LHCN-M2 (cell line): ENCODE measurements around the gene NUP210L. TPM values are rescaled to one million over a fixed set of nuclear protein-coding genes. Genes with fewer than 3 reads are reported as not detected.
"Not testable (repeated sequence)": the region's sequence is repeated elsewhere in the genome, so short reads cannot be mapped to it uniquely, and the experiment has no call there.

Source experiments
- DNase-seq: peaks from one replicate; pipeline ENCODE4 v3.0.0-alpha.2; 2012; ENCODE audit warnings: low read depth
- total RNA-seq: library from RNA; depleted of rRNA; stranded (reverse); fragments of >200 nt; gene quantifications from 2 replicates; pipeline ENCODE4 v1.2.3, GENCODE V29; 2014

NUP210L gene
- total RNA-seq, 1 experiment from 2014 or later = not detected

DNA sequence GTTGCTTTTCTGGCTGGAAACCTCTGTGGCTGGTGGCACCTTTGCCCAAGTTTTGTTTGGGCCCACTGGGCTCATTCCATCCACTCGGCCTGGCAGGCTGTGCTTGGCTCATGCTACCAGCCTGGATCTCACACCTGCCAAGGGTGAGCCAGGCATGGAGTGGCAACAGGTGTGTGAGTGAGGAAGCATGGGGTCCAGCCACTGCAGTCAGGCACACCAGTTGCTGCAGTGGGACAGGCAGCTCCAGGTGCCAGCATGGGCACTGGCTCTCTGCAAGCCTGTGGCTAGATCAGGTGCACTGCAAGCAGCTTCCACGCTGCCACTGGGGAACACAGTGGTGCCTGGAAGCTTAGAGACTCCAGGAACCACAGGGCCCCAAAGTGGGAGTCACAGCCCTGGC, 57.0 kb downstream of the NUP210L start:
- no peak for DNase-seq

DNA sequence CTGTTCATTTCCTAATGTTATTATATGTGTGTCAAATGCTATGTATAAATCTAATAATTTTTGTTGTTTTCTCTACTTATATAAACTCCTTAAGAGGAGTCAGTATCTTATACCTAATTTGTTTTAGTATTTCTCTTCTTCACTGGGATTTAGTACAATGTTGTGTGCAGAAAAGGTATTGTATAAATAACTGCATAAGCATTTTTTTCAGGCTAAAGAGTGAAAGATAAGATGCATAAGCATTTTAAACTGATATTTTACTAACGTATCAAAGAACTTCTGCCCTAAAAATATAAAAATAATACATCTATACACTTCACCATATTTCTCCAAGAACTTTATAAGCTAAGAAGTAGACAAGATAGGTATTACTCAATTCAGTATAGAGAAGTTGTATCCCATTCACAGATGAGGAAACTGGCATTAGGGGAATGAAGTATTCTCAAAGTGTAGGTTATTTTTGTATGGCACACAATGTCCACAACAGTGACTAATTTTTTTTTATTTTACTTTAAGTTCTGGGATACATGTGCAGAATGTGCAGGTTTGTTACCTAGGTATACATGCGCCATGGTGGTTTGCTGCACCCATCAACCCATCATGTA, 59.3 kb downstream of the NUP210L start:
- no peak for DNase-seq

DNA sequence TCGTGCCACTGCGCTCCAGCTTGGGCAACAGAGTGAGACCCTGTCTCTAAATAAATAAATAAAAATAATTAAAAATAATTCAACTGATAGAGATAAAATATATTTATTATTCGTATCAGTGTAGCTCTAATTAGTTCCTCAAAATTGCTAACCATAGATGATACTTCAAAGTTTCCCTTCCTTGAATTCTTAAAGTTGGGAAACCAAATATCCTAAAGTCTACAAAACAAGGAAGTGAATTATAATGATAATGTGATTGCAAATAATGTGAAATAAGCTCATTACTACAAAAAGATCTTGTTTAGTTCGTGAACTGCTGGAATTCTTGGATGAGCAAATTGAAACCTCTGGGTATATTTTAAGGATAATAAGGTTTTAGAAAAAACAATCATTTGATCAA, 60.5 kb downstream of the NUP210L start:
- DNase-seq = no peak

DNA sequence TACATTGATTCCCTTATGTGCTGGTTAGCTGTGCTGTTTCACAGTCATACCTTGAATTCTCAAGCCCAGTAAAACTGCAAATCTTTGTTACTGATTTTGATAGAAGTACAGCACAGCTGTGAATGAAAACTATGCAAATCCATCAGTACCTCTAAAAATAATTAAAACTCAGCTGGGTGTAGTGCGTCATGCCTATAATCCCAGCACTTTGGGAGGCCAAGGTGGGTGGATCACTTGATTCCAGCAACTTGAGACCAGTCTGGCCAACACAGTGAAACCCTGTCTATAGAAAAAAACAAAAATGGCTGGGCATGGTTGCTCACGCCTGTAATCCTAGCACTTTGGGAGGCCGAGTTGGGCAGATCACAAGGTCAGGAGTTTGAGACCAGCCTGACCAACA, 61.2 kb downstream of the NUP210L start:
- no peak for DNase-seq

DNA sequence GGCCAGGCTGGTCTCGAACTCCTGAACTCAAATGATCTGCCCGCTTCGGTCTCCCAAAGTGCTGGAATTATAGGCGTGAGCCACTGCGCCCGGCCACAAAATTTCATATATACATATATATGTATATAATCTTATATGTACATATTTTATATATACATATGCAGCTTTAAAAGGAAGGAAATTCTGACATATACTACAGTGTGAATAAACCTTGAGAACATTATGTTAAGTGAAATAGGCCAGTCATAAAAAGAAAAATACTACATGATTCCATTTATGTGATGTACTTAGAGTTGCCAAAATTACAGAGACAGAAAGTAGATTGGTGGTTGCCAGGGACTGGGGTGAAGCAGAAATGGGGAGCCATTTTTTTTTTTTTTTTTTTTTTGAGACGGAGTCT, 63.2 kb downstream of the NUP210L start:
- no peak for DNase-seq

DNA sequence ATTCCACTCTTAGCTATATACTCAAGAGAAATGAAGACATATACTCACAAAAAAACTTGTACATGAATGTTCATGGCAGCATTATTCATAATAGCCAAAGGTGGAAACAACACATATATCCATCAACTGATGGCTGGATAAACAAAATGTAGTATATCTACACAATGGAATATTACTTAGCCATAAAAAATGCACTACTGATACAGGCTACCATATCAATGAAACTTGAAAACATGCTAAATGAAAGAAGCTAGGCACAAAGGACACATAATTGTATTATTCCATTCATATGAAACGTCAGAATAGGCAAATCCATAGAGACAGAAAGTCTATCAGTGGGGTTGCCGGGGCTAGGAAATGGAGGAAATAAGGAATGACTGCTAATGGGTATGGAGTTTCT, 67.3 kb downstream of the NUP210L start:
- no peak for DNase-seq

DNA sequence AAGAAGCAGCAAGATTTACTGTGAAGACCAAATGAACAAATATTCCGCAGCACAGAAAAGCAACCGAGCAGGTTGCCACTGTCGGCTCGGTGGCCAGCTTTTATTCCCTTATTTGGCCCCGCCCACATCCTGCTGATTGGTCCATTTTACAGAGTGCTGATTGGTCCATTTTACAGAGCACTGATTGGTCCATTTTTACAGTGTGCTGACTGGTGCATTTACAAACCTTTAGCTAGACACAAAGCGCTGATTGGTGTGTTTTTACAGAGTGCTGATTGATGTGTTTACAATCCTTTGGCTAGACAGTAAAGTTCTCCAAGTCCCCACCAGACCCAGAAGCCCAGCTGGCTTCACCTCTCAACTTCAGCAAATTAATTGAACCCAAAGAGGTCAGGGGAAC, 71.8 kb downstream of the NUP210L start:
- DNase-seq = not testable (repeated sequence)

DNA sequence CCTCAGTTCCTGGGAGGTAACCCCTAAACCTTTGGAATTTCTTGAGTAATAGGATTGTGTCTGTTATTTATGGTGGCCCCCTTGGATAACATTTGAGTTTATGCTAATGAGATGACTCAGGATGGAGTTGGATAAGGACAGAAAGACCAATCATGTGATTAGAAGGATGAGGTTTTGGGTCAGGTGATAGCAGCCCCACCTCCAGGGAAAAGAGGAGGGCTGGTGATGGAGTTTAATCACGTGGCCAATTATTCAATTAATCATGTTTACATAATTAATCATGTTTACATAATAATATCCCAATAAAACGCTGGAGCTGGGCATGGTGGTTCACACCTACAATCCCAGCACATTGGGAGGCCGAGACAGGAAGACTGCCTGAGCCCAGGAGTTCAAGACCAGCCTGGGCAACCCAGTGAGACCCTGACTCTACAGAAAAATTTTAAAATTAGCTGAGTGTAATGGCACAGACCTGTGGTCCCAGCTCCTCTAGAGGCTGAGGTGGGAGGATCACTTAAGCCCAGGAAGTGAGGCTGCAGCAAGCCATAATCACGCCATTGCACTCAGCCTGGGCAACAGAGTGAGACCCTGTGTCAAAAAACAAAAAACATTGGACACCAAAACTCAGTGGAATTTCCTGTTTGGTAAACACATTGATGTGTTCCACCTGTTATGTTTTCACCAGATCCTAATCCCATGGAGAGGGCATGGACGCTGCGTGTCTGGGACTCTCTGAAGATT, 73.3 kb downstream of the NUP210L start:
- no peak for DNase-seq

DNA sequence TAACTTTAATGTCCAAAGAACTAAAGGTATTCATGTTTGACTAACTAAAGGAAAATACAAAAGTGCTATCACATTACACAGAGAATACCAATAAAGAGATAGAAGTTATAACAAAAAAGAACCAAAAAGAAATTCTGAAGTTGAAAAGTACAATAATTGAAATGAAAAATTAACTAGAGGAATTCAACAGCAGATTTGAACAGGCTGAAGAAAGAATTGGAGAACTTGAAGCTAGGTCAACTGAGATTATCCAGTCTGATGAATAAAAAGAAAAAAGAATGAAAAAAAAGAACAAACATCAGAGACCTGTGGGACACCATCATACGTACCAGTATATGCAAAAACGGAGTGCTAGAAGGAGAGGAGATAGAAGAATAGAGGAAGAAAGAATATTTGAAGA, 78.5 kb downstream of the NUP210L start:
- no peak for DNase-seq

DNA sequence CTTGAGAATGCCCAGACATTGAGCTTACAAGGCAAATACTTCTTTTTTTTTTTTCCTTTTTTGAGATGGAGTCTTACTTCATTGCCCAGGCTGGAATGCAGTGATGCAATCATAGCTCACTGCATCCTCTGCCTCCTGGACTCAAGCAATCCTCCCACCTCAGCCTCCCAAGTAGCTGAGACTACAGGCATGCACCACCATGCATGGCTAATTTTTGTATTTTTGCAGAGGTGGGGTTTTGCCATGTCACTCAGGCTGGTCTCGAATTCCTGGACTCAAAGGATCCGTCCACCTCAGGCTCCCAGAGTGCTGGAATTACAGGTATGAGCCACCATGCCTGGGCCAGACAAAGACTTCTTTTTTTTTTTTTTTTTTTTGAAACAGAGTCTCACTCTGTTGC, 79.1 kb downstream of the NUP210L start:
- no peak for DNase-seq

DNA sequence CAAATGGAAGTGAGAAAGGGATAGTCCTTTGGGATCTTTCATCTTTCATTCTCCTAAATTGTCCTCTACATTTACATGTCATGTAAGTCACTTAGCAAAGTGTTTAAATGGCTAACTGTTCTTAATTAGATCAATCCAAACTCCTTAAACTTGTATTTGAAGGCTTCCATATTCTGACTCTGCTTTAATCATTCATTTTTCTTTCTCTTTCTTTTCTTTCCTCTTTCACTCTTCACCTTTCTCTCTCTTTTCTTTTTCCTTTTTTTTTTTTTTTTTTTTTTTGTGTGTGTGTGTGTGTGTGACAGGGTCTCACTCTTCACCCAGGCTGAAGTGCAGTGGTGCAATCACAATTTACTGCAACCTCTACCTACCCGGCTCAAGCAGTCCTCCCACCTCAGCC, 92.6 kb downstream of the NUP210L start:
- no peak for DNase-seq

DNA sequence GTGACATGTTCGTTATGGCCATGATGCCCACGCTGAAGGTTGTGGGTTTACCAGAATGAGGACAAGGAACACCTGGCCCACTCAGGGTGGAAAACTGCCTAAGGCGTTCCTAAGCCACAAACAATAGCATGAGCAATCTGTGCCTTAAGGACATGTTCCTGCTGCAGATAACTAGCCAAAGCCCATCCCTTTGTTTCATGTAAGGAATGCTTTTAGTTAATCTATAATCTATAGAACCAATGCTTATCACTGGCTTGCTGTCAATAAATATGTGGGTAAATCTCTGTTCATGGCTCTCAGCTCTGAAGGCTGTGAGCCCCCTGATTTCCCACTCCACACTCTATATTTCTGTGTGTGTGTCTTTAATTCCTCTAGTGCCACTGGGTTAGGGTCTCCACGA, 107.4 kb downstream of the NUP210L start:
- DNase-seq = not testable (repeated sequence)

DNA sequence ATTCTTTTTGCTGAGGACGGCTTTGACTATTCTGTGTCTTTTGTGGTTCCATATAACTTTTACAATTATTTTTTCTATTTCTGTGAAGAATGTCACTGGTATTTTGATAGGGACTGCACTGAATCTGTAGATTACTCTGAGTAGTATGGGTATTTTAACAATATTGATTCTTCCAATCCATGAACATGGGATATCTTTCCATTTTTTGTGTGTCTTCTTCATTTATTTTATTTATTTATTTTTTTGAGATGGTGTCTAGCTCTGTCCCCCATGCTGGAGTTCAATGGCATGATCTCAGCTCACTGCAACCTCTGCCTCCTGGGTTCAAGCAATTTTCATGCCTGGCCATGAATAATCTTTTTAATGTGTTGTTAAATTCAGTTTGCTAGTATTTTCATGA, 121.2 kb downstream of the NUP210L start:
- not testable (repeated sequence) for DNase-seq

DNA sequence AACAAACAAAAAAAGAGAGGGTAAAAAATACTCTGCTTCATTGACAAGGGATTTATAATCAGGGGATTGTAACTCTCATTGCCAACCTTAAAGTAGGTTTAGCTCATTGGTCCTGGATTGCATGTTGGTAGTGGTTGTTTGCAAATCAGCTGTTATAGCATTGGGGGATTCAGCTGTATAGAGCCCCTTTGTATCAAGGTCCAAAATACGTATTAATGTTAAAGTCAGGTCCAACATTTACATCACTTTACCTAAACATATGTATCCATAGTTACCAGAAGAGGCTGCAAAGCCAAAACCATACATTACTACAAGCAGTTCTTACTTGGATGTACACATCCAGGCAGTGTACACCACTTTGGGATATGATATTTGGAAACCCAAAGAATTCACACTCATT, 134.9 kb downstream of the NUP210L start:
- DNase-seq = no peak

DNA sequence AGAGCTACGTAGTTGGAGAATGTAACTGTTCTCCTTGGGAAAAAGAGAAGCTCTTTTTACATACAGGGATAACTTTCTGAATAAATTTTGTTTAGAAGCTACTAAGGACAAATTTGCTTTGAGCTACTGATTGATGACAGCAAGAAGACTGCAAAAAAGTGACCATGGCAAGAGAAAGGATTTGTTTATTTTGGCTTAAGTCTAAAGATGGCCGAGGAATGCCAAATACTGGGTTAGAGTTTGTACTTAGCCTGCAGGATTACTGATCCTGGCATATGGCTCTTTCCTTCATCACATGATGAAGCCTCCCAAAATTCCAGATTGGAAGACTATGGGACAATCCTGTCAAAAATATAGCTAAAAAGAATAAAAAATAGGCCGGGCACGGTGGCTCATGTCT, 135.6 kb downstream of the NUP210L start:
- DNase-seq = no peak

DNA sequence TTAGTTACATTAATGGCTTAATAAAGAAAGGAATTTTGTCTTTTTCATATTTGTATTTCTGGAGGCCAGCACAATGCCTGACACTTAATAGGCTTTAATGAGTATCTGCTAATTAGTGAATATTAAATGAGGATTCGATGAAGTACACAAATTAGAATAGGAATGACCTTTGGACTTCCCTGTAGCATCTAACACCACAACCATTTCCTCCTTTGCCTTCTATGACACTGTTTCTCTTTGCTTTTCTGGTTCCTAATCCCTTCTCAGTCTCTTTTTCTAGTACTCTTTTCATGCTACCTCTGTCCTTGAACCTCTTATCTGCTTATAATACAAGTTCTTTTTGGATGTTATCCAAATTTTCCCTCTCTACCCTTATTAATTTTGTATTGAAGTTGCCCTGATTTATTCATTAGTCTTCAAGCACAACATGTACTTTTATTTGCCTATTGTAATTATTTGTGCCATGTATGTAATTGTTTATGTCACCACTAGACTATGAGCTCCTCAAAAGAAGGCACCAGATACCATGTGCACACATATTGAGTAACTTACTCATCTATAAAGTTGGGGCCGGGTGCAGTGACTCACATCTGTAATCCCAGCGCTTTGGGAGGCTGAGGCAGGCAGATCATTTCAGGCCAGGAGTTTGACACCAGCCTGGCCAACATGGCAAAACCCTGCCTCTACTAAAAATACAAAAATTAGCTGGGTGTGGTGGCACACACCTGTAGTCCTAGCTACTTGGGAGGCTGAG, 140.5 kb downstream of the NUP210L start:
- peak; percentile 54 for DNase-seq

DNA sequence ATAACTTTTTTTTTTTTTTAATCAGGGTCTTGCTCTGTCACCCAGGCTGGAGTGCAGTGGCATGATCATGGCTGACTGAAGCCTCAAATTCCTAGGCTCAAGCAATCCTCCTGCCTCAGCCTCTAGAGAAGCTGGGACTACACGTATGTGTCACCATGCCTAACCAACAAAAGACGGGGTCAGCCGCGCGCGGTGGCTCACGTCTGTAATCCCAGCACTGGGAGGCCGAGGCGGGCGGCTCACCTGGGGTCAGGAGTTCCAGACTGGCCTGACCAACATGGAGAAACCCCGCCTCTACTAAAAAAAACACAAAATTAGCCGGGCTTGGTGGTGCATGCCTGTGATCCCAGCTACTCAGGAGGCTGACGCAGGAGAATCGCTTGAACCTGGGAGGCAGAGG, 142.3 kb downstream of the NUP210L start:
- not testable (repeated sequence) for DNase-seq

DNA sequence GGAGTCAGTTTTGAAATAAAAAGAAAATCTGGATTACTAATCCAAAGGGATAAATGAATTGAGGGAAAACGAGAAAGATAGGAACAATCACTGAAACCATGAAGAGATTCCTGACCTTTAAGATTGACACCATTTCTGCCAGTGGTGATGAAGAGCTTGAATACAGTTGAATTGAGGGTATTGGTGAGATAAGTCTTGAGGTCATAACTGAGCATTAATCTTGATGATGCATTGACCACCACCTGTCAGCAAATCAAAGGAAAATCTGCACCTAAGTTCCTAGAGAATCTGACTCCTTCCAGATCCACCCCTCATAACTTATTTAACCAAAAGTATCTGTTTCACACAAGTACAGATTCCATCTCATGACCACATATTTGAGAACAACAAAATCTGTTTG, 142.7 kb downstream of the NUP210L start:
- no peak for DNase-seq

DNA sequence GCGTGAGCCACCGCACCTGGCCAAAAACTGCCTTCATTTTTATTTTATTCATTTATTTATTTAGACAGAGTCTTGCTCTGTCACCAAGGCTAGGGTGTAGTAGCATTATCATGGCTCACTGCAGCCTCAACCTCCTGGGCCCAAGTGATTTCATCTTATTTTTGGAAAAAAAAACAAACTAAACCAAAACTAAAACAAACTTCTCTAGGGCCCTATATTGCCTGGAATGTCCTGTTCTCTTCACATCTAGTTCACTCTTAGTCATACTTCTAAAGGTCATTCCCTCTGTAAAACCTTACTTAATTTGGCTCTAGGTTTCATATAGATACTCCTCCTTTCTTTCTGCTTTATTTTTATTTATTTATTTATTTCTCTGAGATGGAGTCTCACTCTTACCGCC, 148.7 kb downstream of the NUP210L start:
- peak; percentile 66 for DNase-seq

DNA sequence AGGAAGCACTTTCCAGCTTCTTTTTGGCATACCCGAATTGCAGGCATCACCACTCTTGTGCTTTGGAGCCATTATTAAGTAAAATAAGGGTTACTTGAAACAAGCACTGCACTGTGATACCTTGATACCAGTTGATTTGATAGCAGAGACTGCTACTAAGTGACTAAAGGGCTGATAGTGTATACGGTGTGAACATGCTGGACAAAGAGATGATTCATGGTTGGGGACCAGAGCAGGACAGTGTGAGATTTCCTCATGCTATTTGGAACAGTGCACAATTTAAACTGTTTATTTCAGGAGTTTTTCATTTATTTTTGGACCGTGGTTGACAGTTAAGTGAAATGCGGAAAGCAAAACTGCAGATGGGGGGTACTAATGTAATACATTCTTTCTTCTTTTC, 154.5 kb downstream of the NUP210L start:
- DNase-seq = no peak

DNA sequence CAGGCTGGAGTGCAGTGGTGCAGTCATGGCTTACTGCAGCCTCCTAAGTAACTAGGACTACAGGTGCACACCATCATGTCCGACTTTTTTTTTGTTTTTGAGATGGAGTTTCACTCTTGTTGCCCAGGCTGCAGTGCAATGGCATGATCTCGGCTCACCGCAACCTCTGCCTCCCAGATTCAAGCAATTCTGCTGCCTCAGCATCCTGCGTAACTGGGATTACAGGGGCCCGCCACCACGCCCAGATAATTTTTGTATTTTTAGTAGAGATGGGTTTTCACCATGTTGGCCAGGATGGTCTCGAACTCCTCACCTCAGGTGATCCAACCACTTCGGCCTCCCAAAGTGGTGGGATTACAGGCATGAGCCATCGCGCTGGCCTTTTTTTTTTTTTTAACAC, 158.0 kb downstream of the NUP210L start:
- DNase-seq = not testable (repeated sequence)

DNA sequence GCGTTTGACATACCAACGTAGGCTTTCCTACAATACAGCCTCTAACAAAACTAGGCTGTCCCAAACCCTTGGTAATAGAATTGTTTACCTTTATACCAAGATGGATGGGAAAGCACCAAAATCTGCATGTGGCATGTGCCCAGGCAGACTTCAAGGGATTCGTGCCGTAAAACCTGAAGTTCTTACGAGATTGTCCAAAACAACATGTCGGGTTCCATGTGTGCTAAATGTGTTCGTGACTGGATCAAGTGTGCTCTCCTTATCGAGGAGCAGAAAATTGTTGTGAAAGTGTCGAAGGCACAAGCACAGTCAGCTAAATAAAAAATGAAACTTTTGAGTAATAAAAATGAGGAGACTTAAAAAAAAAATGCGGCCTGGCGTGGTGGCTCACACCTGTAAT, 159.2 kb downstream of the NUP210L start:
- no peak for DNase-seq

DNA sequence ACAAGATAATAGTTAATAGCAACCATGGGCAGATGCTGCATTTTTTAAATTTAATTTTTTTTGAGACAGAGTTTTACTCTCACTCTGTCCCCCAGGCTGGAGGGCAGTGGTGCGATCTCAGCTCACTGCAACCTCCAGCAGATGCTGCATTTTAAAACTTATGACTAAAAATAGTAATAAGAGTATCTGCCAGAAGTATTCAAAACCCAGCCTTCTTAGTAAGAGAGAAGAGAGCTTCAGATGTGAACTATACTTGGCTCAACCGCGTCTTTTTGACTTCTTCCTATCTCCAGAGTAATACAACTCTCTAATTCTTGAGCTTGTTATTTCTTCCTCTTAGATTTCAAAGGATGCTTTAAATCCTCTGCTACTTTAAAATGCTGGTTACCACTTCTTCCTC, 159.7 kb downstream of the NUP210L start:
- DNase-seq = no peak
